Subcutaneous adipose tissue (tissue), 4 donors: Measurements from ENCODE around the gene SP9. TPM values are rescaled to one million over a fixed set of nuclear protein-coding genes. Genes with fewer than 3 reads are reported as not detected.

Experiments
- CTCF ChIP-seq: fragments of 450-650 bp; IDR thresholded peaks from one replicate; pipeline ENCODE4 v1.5.1; 2016; ENCODE audit warnings: low read depth, mild to moderate bottlenecking, control low read depth, antibody characterized with exemption, moderate library complexity
- total RNA-seq, 4 donors: library from RNA; depleted of rRNA; stranded (reverse); fragments of >200 nt; gene quantifications; one replicate each; pipeline ENCODE4 v1.1.0, GENCODE V29; 2016

Gene SP9
- not detected for total RNA-seq

GRCh38 chr2:174334781-174335251, at the start of gene SP9:
SP9 (plus strand) TSS chr2:174334954; CDS start chr2:174335093, 139 bp downstream.
- no peak for TF ChIP-seq CTCF

GRCh38 chr2:174286172-174286571, 48.6 kb upstream of the SP9 start:
- TF ChIP-seq CTCF, result no peak

GRCh38 chr2:174292908-174293307, 41.8 kb upstream of the SP9 start:
- no peak for TF ChIP-seq CTCF

GRCh38 chr2:174300114-174300513, 34.6 kb upstream of the SP9 start:
- TF ChIP-seq CTCF, result no peak

- TF ChIP-seq CTCF, result no peak
Measured at GRCh38 chr2:174312581-174313234, 22.0 kb upstream of the SP9 start.

GRCh38 chr2:174322149-174322548, 12.6 kb upstream of the SP9 start:
- no peak for TF ChIP-seq CTCF

- TF ChIP-seq CTCF, result no peak
Measured at GRCh38 chr2:174322746-174323145, 12.0 kb upstream of the SP9 start.
